GM12801 (cell line): Measurements from ENCODE around the gene JAM2.

ENCODE experiments used
- TF ChIP-seq, protein P1 (sequence below): IDR thresholded peaks from one replicate; pipeline ENCODE4 v1.5.1; 2011; ENCODE audit warnings: control low read depth; ENCODE audit not compliant: insufficient read length; ENCODE audit errors: extremely low read depth

The JAM2 gene

GRCh38 chr21:25708467-25709065 lies 69.5 kb downstream of the JAM2 start:
- TF ChIP-seq, protein P1, sequence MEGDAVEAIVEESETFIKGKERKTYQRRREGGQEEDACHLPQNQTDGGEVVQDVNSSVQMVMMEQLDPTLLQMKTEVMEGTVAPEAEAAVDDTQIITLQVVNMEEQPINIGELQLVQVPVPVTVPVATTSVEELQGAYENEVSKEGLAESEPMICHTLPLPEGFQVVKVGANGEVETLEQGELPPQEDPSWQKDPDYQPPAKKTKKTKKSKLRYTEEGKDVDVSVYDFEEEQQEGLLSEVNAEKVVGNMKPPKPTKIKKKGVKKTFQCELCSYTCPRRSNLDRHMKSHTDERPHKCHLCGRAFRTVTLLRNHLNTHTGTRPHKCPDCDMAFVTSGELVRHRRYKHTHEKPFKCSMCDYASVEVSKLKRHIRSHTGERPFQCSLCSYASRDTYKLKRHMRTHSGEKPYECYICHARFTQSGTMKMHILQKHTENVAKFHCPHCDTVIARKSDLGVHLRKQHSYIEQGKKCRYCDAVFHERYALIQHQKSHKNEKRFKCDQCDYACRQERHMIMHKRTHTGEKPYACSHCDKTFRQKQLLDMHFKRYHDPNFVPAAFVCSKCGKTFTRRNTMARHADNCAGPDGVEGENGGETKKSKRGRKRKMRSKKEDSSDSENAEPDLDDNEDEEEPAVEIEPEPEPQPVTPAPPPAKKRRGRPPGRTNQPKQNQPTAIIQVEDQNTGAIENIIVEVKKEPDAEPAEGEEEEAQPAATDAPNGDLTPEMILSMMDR = no peak

DNA sequence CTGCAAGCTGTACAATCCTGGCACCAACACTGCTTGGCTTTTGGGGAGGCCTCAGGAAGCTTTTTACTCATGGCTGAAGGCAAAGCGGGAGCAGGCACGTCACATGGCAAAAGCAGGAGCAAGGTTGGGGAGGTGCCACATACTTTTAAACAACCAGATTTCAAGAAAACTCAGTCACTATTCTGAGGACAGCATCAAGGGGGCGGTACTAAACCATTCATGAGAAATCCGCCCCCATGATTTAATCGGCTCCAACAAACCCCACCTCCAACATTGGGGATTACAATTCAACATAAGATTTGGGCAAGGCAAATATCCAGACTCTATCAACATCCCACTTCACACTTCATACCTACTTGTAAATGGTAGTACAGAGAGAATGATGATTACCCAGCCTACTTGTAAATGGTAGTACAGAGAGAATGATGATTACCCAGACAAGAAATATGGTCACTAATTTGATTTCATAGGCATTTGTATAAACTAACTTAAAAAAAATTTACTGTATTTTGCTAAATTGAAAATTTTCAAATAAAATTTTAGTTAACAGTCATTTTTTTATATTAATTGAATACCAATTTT lies 70.7 kb downstream of the JAM2 start:
- TF ChIP-seq, protein P1 = no peak

DNA sequence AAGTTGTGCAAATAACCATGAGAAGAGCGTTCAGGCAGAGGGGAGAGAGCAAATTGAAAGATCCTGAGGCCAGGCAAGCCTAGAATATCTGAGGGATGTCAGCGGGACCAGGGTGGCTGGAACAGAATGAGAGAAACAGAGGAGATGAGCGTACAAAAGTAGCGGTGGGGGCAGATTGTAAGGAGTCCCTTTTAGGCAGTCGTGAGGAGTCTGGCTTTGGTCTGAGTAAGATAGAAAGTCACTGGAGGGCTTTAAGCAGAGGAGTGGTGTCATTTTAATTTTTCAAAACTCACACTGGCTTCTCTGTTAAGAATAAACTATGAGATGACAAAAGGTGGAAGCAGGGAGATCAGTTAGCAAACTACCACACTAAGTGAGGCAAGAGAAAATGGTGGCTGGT lies 71.5 kb downstream of the JAM2 start:
- TF ChIP-seq, protein P1 = no peak

DNA sequence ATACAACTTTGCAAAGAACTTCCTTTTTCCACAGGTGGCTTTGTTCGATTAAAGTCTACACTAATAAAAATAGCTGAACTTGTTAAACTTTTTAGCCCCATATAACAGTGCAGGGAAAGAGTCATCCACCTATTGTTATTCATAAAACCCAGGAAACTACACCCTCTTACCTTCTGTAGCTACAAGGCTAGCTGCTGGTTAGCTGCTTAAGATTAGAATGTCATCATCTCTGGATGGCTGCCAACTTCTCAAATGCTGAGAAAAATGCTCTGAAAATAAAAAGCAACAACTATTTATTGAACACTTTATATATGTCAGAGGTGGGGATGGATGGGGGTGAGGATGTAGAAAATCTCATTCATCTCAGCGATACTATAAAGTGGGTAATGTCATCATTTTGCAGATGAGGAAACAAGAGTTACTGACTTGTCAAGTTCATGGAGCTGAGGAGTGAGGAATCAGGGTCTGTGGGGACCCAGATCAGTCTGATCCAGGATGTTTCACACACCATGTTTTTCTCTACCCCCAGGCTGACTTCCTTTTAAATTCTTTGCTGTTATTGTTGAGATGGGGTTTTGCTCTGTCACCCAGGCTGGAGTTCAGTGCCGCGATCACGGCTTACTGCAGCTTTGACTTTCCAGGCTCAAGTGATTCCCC lies 78.6 kb downstream of the JAM2 start:
- TF ChIP-seq, protein P1 = no peak

- TF ChIP-seq, protein P1 = no peak
Observed at GRCh38 chr21:25721987-25722386, 82.9 kb downstream of the JAM2 start.

DNA sequence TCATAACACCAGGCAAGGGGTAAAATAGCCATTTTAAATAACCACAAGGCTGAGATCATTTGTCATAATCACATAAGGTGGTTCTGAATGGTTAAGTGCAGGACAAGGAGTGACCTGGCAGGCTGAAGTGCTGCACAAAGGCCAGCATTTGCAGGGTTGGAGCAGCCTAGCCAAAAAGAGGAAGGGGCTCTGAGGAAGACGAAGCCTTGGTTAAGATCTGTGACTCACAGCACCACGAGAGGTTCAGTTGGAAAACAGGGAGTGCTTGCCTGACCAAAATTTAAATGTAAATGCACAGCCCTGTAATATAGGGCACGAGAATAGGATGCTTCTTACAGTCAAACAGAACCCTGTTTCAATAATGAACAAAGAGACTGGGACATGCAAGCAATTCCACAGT lies 83.6 kb downstream of the JAM2 start:
- TF ChIP-seq, protein P1 = no peak

GRCh38 chr21:25732091-25732760 lies 93.2 kb downstream of the JAM2 start:
- TF ChIP-seq, protein P1 = no peak
